GM13976 (cell line): ENCODE results near the gene RORC.

ENCODE experiments used
- DNase-seq: peaks from one replicate; pipeline ENCODE4 v3.0.0; 2012; ENCODE audit warnings: low spot score
- CTCF ChIP-seq: IDR thresholded peaks from 2 replicates; pipeline ENCODE4 v1.5.1; 2012; ENCODE audit warnings: borderline replicate concordance, mild to moderate bottlenecking; ENCODE audit not compliant: insufficient read depth; ENCODE audit errors: extremely low read depth, missing control alignments, control extremely low read depth
- in situ Hi-C: fragments of 300-500 bp; cut with MboI; formaldehyde crosslinking; loops from one replicate; pipeline ENCODE4 v1.12.0; 2022; ENCODE audit warnings: low sequenced_read_pairs, mixed read lengths, inconsistent platforms; ENCODE audit not compliant: unreplicated experiment

Gene RORC

GRCh38 chr1:151814971-151815545 lies 16.5 kb downstream of the RORC start:
- in situ Hi-C loops = no loop called here
- no peak for DNase-seq
- no peak for TF ChIP-seq CTCF

GRCh38 chr1:151814426-151814825 lies 17.2 kb downstream of the RORC start:
- in situ Hi-C loops = no loop called here
- TF ChIP-seq CTCF = no peak
- no peak for DNase-seq

GRCh38 chr1:151813271-151813977 lies 18.2 kb downstream of the RORC start:
- TF ChIP-seq CTCF = no peak
- DNase-seq = no peak
- in situ Hi-C loops = no loop called here

- no peak for TF ChIP-seq CTCF
- in situ Hi-C loops = no loop called here
- no peak for DNase-seq
These were observed 20.4 kb downstream of the RORC start for GRCh38 chr1:151811181-151811580.

GRCh38 chr1:151809985-151810556 lies 21.5 kb downstream of the RORC start:
- no peak for TF ChIP-seq CTCF
- DNase-seq = no peak
- in situ Hi-C loops = no loop called here

- DNase-seq = no peak
- TF ChIP-seq CTCF = no peak
- in situ Hi-C loops = no loop called here
These were observed 22.2 kb downstream of the RORC start for GRCh38 chr1:151809290-151809984.
